Psoas muscle (tissue), 8 donors: Measurements from ENCODE around the gene LETM1. TPM values are rescaled to one million over a fixed set of nuclear protein-coding genes. Genes with fewer than 3 reads are reported as not detected.

Experiments used
- ATAC-seq, 4 donors: fragments of 200-7000 bp; cut with Tn5 transposase; one replicate each; pipeline ENCODE4 v1.9.1; 2020; ENCODE audit warnings: moderate library complexity in 3 of 4, mild to moderate bottlenecking in 2 of 4
- DNase-seq, 2 donors: peaks; one replicate each; pipeline ENCODE4 v3.0.0-alpha.2; 2020
- H3K27ac ChIP-seq: fragments of 200-600 bp; one replicate; pipeline ENCODE4 v1.8.0; 2022
- H3K27me3 ChIP-seq, 3 donors: fragments of 200-600 bp in 1 of 3; one replicate each; pipeline versions ENCODE4 v1.6.1 to v1.8.0; 2013 to 2022; ENCODE audit warnings: low read length in 2 of 3, mild to moderate bottlenecking in 2 of 3, moderate library complexity in 1 of 3; ENCODE audit not compliant: insufficient read depth in 3 of 3
- H3K36me3 ChIP-seq, 2 donors: fragments of 200-600 bp in 1 of 2; one replicate each; pipeline versions ENCODE4 v1.6.1 to v1.8.0; 2013 to 2022; ENCODE audit warnings: low read depth in 1 of 2, mild to moderate bottlenecking in 1 of 2, moderate library complexity in 1 of 2; ENCODE audit not compliant: insufficient read depth in 1 of 2
- H3K4me1 ChIP-seq: fragments of 200-600 bp; one replicate; pipeline ENCODE4 v1.8.0; 2022
- H3K4me3 ChIP-seq: fragments of 200-600 bp; one replicate; pipeline ENCODE4 v1.8.0; 2022; ENCODE audit warnings: mild to moderate bottlenecking
- H3K9me3 ChIP-seq: fragments of 200-600 bp; one replicate; pipeline ENCODE4 v1.8.0; 2022
- CTCF ChIP-seq: fragments of 200-600 bp; IDR thresholded peaks from one replicate; pipeline ENCODE4 v1.8.0; 2022; ENCODE audit warnings: antibody characterized with exemption
- WGBS, 3 donors: extraction: QIAGEN DNeasy Blood & Tissue Kit; methylation state at CpG; one replicate each; pipeline versions ENCODE4 v1.1.6 to v1.1.7; 2013; 5-methylcytosine and 5-hydroxymethylcytosine counted together
- intact Hi-C, 2 donors: fragments of 100-400 bp; cut with DNase I; formaldehyde crosslinking; loops; one replicate each; pipeline versions ENCODE4 v1.11.0 to v1.14.2; 2022
- polyA plus RNA-seq, 3 donors: library from polyadenylated mRNA; stranded (reverse); fragments of 200-250 nt; gene quantifications; one replicate each; pipeline ENCODE4 v1.2.3, GENCODE V29; 2013
- total RNA-seq, 4 donors: library from RNA; stranded (reverse); fragmentation: NEBNext Ultra II Directional in 2 of 4; extraction: Animal tissue kit (Norgen Biotek cat#: 25700) in 2 of 4; gene quantifications; one replicate each; pipeline versions ENCODE4 v1.2.1 to v1.2.4, GENCODE V29; 2021 to 2023
- donor health status: healthy with polysubstance abuse.
- donor health status: DM: no; HTN: no; CAD: no; lungs with moderate emphysema.
- donor health status: Bipolar disorder and iron deficiency.
- donor health status: healthy.
- donor health status: DM: yes; HTN: yes; CAD: no.
- donor health status: DM: no; HTN: no; CAD: no.
- donor health status: DM: no; HTN: no; CAD: no.
- donor health status: DM: yes; HTN: yes; CAD: no.

LETM1 gene
- total and polyA plus RNA-seq, 7 donors, result 14.1 to 50.3 (median 26.8) TPM

GRCh38 chr4:1826531-1827350, 29.2 kb downstream of the LETM1 start:
- H3K4me1 ChIP-seq, result no peaks in the 10 kb centered on the region
- intact Hi-C loops, result no loop called here
- no peak for DNase-seq
- ATAC-seq, result no peak
- H3K4me3 ChIP-seq, result no peak overlapping the region
- H3K27me3 ChIP-seq, result no peaks in the 10 kb centered on the region
- H3K27ac ChIP-seq, result no peak overlapping the region
- peaks cover 4 to 75% of the 10 kb centered on the region in 2 donors for H3K36me3 ChIP-seq
- WGBS, 3 donors, result 86 to 92% (median 89%) methylated on average over 30 of the region's 30 CpGs
- no peak for TF ChIP-seq CTCF
- no peaks in the 10 kb centered on the region for H3K9me3 ChIP-seq

GRCh38 chr4:1825326-1825725, 30.6 kb downstream of the LETM1 start:
- intact Hi-C loops, result no loop called here
- DNase-seq (no peak), ATAC-seq (no peak)
- no peaks in the 10 kb centered on the region for H3K9me3 ChIP-seq
- no peaks in the 10 kb centered on the region for H3K4me1 ChIP-seq
- no peak for TF ChIP-seq CTCF
- H3K4me3 ChIP-seq, result no peak overlapping the region
- peaks cover 4 to 72% of the 10 kb centered on the region in 2 donors for H3K36me3 ChIP-seq
- H3K27me3 ChIP-seq, result no peaks in the 10 kb centered on the region
- WGBS, 3 donors, result 70 to 76% (median 75%) methylated on average over 19 of the region's 19 CpGs
- no peak overlapping the region for H3K27ac ChIP-seq

DNA sequence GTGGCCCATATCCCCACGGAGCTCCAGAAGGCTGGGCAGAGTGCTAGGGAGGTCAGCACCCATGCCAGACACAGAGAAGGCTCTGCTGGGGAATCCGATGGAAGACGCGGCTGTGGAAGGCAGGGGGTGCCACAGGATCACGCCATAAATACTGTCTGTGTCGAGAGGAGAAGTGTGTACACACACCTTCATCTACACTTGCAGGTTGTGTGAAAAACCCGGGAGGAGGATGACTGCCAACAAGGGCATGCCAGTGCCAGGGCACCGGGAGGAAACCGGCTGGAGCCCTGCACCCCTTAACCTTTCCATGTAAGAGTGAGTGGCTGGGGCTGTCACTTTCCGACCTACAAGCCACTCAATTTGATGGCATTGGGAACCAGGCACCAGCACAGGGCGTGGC, 31.2 kb downstream of the LETM1 start:
- Histone ChIP-seq H3K27ac (no peak overlapping the region), H3K4me1 (peaks cover 3% of the 10 kb centered on the region), H3K9me3 (no peaks in the 10 kb centered on the region), H3K27me3 (no peaks in the 10 kb centered on the region), H3K4me3 (no peak overlapping the region), H3K36me3 (peaks cover 4 to 73% of the 10 kb centered on the region in 2 donors)
- 82 to 84% (median 83%) methylated on average over 11 of the region's 11 CpGs for WGBS, 3 donors
- no peak for TF ChIP-seq CTCF
- no peak for DNase-seq
- intact Hi-C loops, result no loop called here
- no peak for ATAC-seq

GRCh38 chr4:1823545-1823932, 32.4 kb downstream of the LETM1 start:
- DNase-seq (no peak), ATAC-seq (no peak)
- 94 to 97% (median 96%) methylated on average over 12 of the region's 12 CpGs for WGBS, 3 donors
- H3K4me1 ChIP-seq, result peaks cover 15% of the 10 kb centered on the region
- H3K27me3 ChIP-seq, result no peaks in the 10 kb centered on the region
- H3K4me3 ChIP-seq, result no peak overlapping the region
- intact Hi-C loops, result no loop called here
- H3K36me3 ChIP-seq, result peaks cover 4 to 77% of the 10 kb centered on the region in 2 donors
- H3K9me3 ChIP-seq, result no peaks in the 10 kb centered on the region
- no peak overlapping the region for H3K27ac ChIP-seq
- no peak for TF ChIP-seq CTCF
